ENCODE results near the gene TECTB.

The TECTB gene

DNA sequence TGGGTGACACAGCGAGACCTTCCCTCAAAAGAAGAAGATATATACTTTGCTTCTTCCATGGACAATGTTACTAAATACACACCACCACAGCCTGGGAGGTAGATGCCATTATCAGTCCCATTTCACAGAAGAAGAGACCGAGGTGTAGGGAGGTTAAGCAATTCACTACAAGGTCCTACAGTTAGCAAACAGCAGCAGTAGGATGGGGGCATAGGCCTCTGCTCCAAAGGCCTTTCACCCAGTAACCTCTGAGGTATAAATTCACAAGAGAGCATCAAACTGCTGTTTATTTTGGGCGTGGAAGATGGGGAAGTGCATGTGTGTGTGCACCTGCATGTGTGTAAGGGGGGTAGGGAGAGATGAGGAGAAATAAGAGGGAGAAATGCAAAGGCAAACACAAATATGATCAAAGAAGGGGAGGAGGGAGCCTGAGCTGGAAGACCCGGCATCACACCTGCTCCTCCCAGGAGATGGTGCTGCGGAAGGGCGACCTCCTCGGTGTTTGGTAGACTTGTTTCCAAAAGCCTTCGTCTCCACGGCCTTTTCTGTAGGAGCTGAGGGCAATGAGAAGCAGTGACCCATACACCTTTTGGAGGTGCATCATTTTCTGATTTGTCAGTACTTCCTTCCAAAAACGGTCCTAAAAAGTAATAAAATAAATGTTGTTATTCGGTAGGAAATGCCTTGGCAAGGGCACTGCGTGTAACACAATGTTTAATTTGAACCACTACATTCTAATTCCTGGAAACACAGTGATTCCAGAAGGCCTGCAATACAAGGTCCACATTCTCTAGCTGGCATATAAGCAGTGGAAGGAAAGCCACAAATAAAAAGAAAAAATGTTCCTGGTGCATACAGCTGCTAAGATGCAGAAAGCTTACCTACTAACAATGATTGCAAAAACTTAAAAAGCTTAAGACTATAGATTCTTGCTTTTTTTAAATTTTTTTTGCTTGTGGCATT lies 64.8 kb downstream of the TECTB start:
- DNase-seq (ENCODE audit: low read depth) = no peak

DNA sequence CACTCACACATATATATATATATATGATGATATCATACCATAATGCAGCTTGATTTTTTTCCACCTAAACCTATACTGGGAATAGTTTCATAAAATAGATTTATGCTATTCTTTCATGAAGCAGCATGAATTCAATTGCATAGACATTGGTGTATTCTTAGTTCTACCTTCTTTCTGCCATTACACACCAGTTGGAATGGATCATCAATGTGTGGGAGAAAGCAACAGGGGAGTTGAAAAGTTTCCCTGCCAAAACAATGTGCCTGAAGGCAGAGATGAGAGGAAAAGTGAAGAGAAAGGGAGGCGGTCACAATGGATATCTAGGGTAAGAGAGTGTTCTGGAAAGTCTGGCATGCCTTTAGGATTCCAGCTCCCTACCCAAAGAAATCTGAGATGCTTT lies 65.6 kb downstream of the TECTB start:
- no peak for DNase-seq (ENCODE audit: low read depth)

DNA sequence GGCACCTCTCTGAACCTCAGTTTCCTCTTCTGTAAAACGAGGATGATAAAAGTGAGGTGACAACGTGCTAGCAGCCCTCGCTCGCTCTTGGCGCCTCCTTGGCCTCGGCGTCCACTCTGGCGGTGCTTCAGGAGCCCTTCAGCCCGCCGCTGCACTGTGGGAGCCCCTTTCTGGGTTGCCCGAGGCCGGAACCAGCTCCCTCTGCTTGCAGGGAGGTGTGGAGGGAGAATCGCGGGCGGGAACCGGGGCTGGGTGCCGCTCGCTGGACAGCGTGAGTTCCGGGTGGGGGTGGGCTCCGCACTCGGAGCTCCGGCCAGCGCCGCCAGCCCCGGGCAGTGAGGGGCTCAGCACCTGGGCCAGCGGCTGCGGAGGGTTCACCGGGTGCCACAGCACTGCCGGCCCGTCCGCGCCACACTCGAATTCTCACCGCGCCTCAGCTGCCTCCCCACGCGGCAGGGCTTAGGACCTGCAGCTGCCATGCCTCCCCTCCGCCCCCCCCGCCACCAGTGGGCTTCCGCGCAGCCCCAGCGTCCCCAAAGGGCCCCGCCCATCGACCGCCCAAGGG lies 66.4 kb downstream of the TECTB start:
- DNase-seq (ENCODE audit: low read depth) = no peak

DNA sequence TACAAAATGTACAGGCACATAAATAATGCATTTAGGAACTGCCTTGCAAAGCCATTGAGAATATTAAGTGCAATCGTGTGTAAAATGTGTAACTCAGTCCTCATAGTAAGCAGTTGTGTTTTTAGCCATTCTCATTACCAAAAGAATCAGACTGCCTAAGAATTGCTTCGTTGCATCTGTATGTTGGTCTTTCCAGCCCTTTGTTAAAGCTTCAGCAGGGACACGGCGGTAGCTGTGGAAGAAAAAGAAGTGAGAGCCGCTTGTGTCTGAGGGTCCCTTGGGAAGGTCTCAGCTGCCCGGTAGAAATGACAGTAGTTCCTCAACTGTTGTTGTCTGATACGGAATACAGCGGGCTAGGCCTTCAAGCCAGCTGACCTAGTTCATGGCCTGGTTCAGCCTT lies 67.9 kb downstream of the TECTB start:
- no peak for DNase-seq (ENCODE audit: low read depth)

- no peak for DNase-seq (ENCODE audit: low read depth)
Measured at GRCh38 chr10:112352044-112352443, 68.8 kb downstream of the TECTB start.

DNA sequence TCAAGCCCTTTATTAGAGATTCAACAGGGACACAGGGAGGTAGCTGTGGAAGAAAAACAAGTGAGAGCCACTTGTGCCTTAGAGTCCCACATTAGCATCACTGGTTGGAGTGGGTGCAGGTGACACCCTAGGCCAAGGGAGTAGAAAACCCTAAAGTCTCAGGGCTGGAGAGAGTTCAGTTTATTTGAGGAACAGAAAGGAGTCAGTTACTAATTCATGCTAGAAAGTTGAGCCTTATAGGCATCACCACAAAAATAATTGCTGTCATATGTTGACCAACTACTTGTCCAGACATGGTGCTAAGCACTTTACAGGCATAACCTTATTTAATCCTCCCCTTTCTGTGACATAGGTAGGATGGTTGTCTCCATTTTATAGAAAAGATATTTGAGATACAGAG lies 69.8 kb downstream of the TECTB start:
- no peak for DNase-seq (ENCODE audit: low read depth)
